ENCODE results near the gene IFIT2. TPM values are rescaled to one million over a fixed set of nuclear protein-coding genes. Genes with fewer than 3 reads are reported as not detected.

Gene IFIT2
- total RNA-seq, 2 experiments from 2014 or later, result 0.57 to 0.72 TPM

DNA sequence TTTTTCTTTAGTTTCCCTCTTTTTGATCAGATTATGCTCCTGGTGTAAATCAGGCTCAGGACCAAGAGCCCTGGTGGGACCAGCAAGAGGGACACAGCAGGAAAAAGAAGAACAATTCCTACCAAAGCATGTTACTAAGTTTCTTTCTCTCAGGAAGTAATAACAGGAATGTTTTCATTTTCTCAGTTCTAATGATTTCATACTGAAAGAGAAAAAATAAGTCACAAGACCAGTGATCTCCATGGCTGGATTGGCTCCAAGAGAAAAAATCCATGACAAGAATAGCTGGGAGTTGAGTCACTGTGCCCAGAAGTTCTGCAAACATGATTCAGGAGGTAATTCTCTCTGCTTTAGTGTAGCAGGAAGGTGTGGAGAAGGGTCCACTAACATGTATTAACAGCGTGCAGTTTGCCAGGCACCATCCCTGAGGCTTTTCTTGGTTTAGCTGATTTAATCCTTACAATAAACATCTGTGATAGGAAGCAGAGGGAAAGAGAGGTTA lies 23.8 kb upstream of the IFIT2 start:
- no peaks in the 10 kb centered on the region for H3K36me3 ChIP-seq (ENCODE audit: insufficient read depth, low read length)
- POLR2A ChIA-PET, result no interaction called here

DNA sequence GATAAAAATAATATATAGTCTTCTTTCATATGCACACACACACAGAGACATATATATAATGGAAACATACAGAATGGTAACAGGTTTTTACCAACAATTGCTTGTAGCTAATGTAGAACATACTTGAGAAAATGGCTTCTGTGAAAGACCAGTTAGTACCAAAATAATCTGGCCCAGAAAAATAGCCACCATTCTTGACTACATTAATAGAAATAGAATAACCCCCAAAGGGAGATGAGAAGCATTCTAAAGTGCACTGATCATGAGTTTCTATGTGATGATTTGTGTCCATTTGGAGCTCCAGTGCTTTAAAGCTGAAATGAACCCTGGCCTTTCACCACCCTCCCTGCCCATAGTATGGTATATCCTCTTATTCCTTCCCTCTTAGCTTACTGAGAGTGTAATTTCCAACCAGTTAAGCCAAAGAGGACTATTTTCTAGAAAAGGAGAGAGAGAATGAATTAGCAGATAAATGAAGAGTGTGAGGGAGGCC lies 22.9 kb upstream of the IFIT2 start:
- no peak overlapping the region for H3K4me2 ChIP-seq (ENCODE audit: low read length)
- CTCF ChIA-PET (ENCODE audit: unreplicated experiment), result no interaction called here
- intact Hi-C loops (cut with micrococcal nuclease; ENCODE audit: unreplicated experiment), result no loop called here

More for the DNA sequence above, 23.8 kb upstream of the IFIT2 start:
- Histone ChIP-seq H3K9me3 (ENCODE audit: low read length) (no peaks in the 10 kb centered on the region), H3K4me2 (ENCODE audit: low read length) (no peak overlapping the region), H3K79me2 (ENCODE audit: insufficient read depth, low read depth, low read length) (no peaks in the 10 kb centered on the region), H4K20me1 (ENCODE audit: insufficient read depth, low read length) (no peaks in the 10 kb centered on the region), H3K4me1 (ENCODE audit: insufficient read depth, low read length, poor library complexity, severe bottlenecking) (no peaks in the 10 kb centered on the region), H3K4me3 (ENCODE audit: low read depth, low read length, poor library complexity, severe bottlenecking) (no peak overlapping the region), H3K9me2 (ENCODE audit: insufficient read depth, low read length) (no peaks in the 10 kb centered on the region), H3K27ac (ENCODE audit: low read depth, low read length, poor library complexity, severe bottlenecking) (no peak overlapping the region), H2AFZ (ENCODE audit: low read length) (no peak overlapping the region)
- CTCF ChIA-PET (ENCODE audit: unreplicated experiment), result no interaction called here
- no TSS peak for BruUV-seq (replicated peaks)
- TF ChIP-seq, protein P1, sequence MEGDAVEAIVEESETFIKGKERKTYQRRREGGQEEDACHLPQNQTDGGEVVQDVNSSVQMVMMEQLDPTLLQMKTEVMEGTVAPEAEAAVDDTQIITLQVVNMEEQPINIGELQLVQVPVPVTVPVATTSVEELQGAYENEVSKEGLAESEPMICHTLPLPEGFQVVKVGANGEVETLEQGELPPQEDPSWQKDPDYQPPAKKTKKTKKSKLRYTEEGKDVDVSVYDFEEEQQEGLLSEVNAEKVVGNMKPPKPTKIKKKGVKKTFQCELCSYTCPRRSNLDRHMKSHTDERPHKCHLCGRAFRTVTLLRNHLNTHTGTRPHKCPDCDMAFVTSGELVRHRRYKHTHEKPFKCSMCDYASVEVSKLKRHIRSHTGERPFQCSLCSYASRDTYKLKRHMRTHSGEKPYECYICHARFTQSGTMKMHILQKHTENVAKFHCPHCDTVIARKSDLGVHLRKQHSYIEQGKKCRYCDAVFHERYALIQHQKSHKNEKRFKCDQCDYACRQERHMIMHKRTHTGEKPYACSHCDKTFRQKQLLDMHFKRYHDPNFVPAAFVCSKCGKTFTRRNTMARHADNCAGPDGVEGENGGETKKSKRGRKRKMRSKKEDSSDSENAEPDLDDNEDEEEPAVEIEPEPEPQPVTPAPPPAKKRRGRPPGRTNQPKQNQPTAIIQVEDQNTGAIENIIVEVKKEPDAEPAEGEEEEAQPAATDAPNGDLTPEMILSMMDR (conservative IDR thresholded peaks at IDR 0.05; ENCODE audit: low read length), result no peak
- no peak for TF ChIP-seq EZH2phosphoT487 (IDR thresholded peaks at IDR 0.05; ENCODE audit: borderline replicate concordance, low read depth, low read length)
- intact Hi-C loops (cut with micrococcal nuclease; ENCODE audit: unreplicated experiment), result no loop called here
- no peak for DNase-seq (ENCODE audit: low spot score)

DNA sequence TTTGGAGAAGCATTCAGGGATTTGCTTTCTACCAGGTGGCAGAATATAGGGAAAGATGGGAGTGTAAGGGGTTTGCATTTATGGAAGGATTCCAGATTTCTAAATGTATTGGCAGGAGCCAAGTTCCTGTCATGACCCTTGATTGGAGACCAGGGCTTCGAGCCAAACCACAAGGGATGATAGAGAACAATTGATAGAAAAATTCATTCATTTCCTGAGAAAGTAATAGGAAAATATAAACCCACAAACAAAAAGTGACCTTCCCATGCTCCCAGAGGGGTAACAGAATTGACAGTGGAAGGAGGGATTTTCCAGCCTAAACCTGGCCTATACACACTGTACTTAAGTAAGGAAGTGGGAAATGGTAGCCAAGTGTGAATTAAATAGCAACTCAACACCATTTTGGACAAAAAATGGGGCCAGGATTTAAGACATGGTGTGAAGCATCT lies 22.4 kb upstream of the IFIT2 start:
- Histone ChIP-seq H3K4me1 (ENCODE audit: insufficient read depth, low read length, poor library complexity, severe bottlenecking) (no peaks in the 10 kb centered on the region), H3K36me3 (ENCODE audit: insufficient read depth, low read length) (no peaks in the 10 kb centered on the region), H3K27ac (ENCODE audit: low read depth, low read length, poor library complexity, severe bottlenecking) (no peak overlapping the region), H4K20me1 (ENCODE audit: insufficient read depth, low read length) (no peaks in the 10 kb centered on the region), H3K4me2 (ENCODE audit: low read length) (no peak overlapping the region), H2AFZ (ENCODE audit: low read length) (no peak overlapping the region), H3K79me2 (ENCODE audit: insufficient read depth, low read depth, low read length) (no peaks in the 10 kb centered on the region), H3K9me3 (ENCODE audit: low read length) (no peaks in the 10 kb centered on the region), H3K9me2 (ENCODE audit: insufficient read depth, low read length) (no peaks in the 10 kb centered on the region), H3K4me3 (ENCODE audit: low read depth, low read length, poor library complexity, severe bottlenecking) (no peak overlapping the region)
- CTCF ChIA-PET (ENCODE audit: unreplicated experiment), result no interaction called here
- TF ChIP-seq EZH2phosphoT487 (IDR thresholded peaks at IDR 0.05; ENCODE audit: borderline replicate concordance, low read depth, low read length), result no peak
- TF ChIP-seq, protein P1 (conservative IDR thresholded peaks at IDR 0.05; ENCODE audit: low read length), result no peak
- no peak for DNase-seq (ENCODE audit: low spot score)
- no TSS peak for BruUV-seq (replicated peaks)
- POLR2A ChIA-PET, result interaction anchor here (0.5 kb wide), 1 partner anchor 30 kb away, joined by 5 read pairs; no protein-coding TSS in a partner anchor
- intact Hi-C loops (cut with micrococcal nuclease; ENCODE audit: unreplicated experiment), result no loop called here

More for the DNA sequence above, 22.9 kb upstream of the IFIT2 start:
- no peak for DNase-seq (ENCODE audit: low spot score)
- Histone ChIP-seq H2AFZ (ENCODE audit: low read length) (no peak overlapping the region), H3K4me1 (ENCODE audit: insufficient read depth, low read length, poor library complexity, severe bottlenecking) (no peaks in the 10 kb centered on the region), H3K79me2 (ENCODE audit: insufficient read depth, low read depth, low read length) (no peaks in the 10 kb centered on the region), H3K4me3 (ENCODE audit: low read depth, low read length, poor library complexity, severe bottlenecking) (no peak overlapping the region), H3K27ac (ENCODE audit: low read depth, low read length, poor library complexity, severe bottlenecking) (no peak overlapping the region), H4K20me1 (ENCODE audit: insufficient read depth, low read length) (no peaks in the 10 kb centered on the region), H3K9me2 (ENCODE audit: insufficient read depth, low read length) (no peaks in the 10 kb centered on the region), H3K9me3 (ENCODE audit: low read length) (no peaks in the 10 kb centered on the region), H3K36me3 (ENCODE audit: insufficient read depth, low read length) (no peaks in the 10 kb centered on the region)
- POLR2A ChIA-PET, result no interaction called here
- BruUV-seq (replicated peaks), result no TSS peak
- TF ChIP-seq, protein P1 (conservative IDR thresholded peaks at IDR 0.05; ENCODE audit: low read length), result no peak
- no peak for TF ChIP-seq EZH2phosphoT487 (IDR thresholded peaks at IDR 0.05; ENCODE audit: borderline replicate concordance, low read depth, low read length)

All from OCI-LY7 (cell line).